Sigmoid colon (tissue), 4 donors: ENCODE measurements around the gene GDPD2.

Experiments
- CTCF ChIP-seq, 4 experiments: fragments of 450-650 bp in 3 of 4; fragments of 200-600 bp in 1 of 4; IDR thresholded peaks; one replicate each; pipeline ENCODE4 v1.5.1; 2016 to 2019; ENCODE audit warnings: antibody characterized with exemption in 4 of 4, mild to moderate bottlenecking in 3 of 4, moderate library complexity in 2 of 4
- EP300 ChIP-seq, 4 donors: sonication (generic); formaldehyde crosslinking; IDR thresholded peaks; one replicate each; pipeline ENCODE4 v1.6.1; 2017; ENCODE audit warnings: antibody characterized with exemption in 4 of 4
- POLR2A ChIP-seq, 2 donors: fragments of 450-650 bp; IDR thresholded peaks; one replicate each; pipeline ENCODE4 v1.6.1; 2016; ENCODE audit warnings: antibody characterized with exemption in 2 of 2, mild to moderate bottlenecking in 2 of 2, moderate library complexity in 2 of 2
- POLR2AphosphoS5 ChIP-seq, 4 donors: sonication (generic); formaldehyde crosslinking; IDR thresholded peaks; one replicate each; pipeline ENCODE4 v1.6.1; 2017; ENCODE audit warnings: antibody characterized with exemption in 4 of 4

DNA sequence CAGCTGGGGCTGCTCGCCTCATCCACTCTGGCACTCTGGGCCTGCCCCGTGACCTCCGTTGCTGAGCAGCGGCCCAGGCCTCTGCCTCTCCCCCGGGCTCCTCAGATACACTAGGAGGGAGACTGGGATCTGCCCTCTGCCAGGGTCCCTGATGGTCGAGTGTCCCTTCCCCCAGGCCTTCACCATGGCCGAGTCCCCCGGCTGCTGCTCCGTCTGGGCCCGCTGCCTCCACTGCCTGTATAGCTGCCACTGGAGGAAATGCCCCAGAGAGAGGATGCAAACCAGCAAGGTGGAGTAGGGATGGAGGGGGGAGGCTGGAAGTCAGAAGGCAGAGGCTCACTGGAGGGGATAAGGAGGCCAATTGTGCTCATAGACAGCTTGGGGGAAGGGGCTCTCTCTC, 1.7 kb downstream of the GDPD2 start:
- TF ChIP-seq CTCF (IDR thresholded peaks at IDR 0.05) (no peak), POLR2A (IDR thresholded peaks at IDR 0.05) (no peak), EP300 (IDR thresholded peaks at IDR 0.05) (no peak), POLR2AphosphoS5 (IDR thresholded peaks at IDR 0.05) (no peak)
